Measurements from ENCODE around the gene EDEM2. TPM values are rescaled to one million over a fixed set of nuclear protein-coding genes. Genes with fewer than 3 reads are reported as not detected.

The EDEM2 gene
- total RNA-seq, 2 donors from 2014 or later, result 27.9 to 30.6 TPM

Other genes with a start within 250 kb of the EDEM2 start
- 10 to 100 TPM; 23.2 to 25.5 TPM for gene GSS, start 191.5 kb downstream of the EDEM2 start, total RNA-seq
- under 1 TPM; 0.42 to 0.57 TPM for gene MYH7B, start 191.5 kb downstream of the EDEM2 start, total RNA-seq
- 10 to 100 TPM; 42.6 to 48.9 TPM for gene TRPC4AP, start 54.5 kb downstream of the EDEM2 start, total RNA-seq
- gene PROCR, start 24.7 kb upstream of the EDEM2 start, total RNA-seq, result 100 to 1,000 TPM; 181 to 239 TPM
- under 1 TPM; 0.52 to 0.88 TPM for gene MMP24, start 79.4 kb upstream of the EDEM2 start, total RNA-seq
- 10 to 100 TPM; 40.4 to 54.6 TPM for gene MMP24OS, start 130.8 kb upstream of the EDEM2 start, total RNA-seq
- 10 to 100 TPM; 61.9 to 89.7 TPM for gene EIF6, start 137.4 kb upstream of the EDEM2 start, total RNA-seq
- gene FAM83C, start 145.1 kb upstream of the EDEM2 start, total RNA-seq, result not detected

All from posterior vena cava (tissue), 2 donors.